ENCODE data around the gene FGF2.

GRCh38 chr4:122815248-122815647 is 11.4 kb upstream of the FGF2 start:
- TF ChIP-seq EP300 (IDR thresholded peaks at IDR 0.05) (no peak), CTCF (IDR thresholded peaks at IDR 0.05) (no peak)
